ENCODE results near the gene RNPS1.

The RNPS1 gene

GRCh38 chr16:2282262-2282661 lies 14.3 kb upstream of the RNPS1 start:
- ATAC-seq (ENCODE audit: insufficient read depth, low read depth) (no peak), DNase-seq (no peak)
- H4K20me1 ChIP-seq (ENCODE audit: insufficient read depth, low read length), result peaks cover 6% of the 10 kb centered on the region; the same call in 1 of the 2 replicates
- H3K9me3 ChIP-seq (ENCODE audit: insufficient read depth, low read length, severe bottlenecking), result no peaks in the 10 kb centered on the region
- no peak overlapping the region for H3K4me3 ChIP-seq (ENCODE audit: low read depth in 1 of 2, low read length in 2 of 2)
- no peak for TF ChIP-seq EZH2 (IDR thresholded peaks at IDR 0.05; ENCODE audit: borderline replicate concordance, low read depth, low read length, severe bottlenecking)
- TF ChIP-seq CTCF (IDR thresholded peaks at IDR 0.05; ENCODE audit: borderline replicate concordance, extremely low read depth, low read length, poor library complexity, severe bottlenecking), result no peak
- H3K9ac ChIP-seq (ENCODE audit: low read depth, low read length), result no peak overlapping the region
- no peaks in the 10 kb centered on the region for H3K79me2 ChIP-seq (ENCODE audit: insufficient read depth, low read length)
- no peak overlapping the region for H3K4me2 ChIP-seq (ENCODE audit: insufficient read depth, low read length)
- H3K36me3 ChIP-seq (ENCODE audit: insufficient read depth, low read length), result no peaks in the 10 kb centered on the region
- H3K4me1 ChIP-seq (ENCODE audit: insufficient read depth, low read length), result no peaks in the 10 kb centered on the region
- H2AFZ ChIP-seq (ENCODE audit: low read depth, low read length), result no peak overlapping the region
- no peaks in the 10 kb centered on the region for H3K27me3 ChIP-seq (ENCODE audit: insufficient read depth, low read length, poor library complexity)
- no peak overlapping the region for H3K27ac ChIP-seq (ENCODE audit: low read length)

- H3K9ac ChIP-seq (ENCODE audit: low read depth, low read length), result no peak overlapping the region
- no peak overlapping the region for H2AFZ ChIP-seq (ENCODE audit: low read depth, low read length)
- H3K27ac ChIP-seq (ENCODE audit: low read length), result no peak overlapping the region
- DNase-seq, result no peak
- H3K4me1 ChIP-seq (ENCODE audit: insufficient read depth, low read length), result no peaks in the 10 kb centered on the region
- no peaks in the 10 kb centered on the region for H3K36me3 ChIP-seq (ENCODE audit: insufficient read depth, low read length)
- no peaks in the 10 kb centered on the region for H3K27me3 ChIP-seq (ENCODE audit: insufficient read depth, low read length, poor library complexity)
- no peak for TF ChIP-seq EZH2 (IDR thresholded peaks at IDR 0.05; ENCODE audit: borderline replicate concordance, low read depth, low read length, severe bottlenecking)
- no peak for TF ChIP-seq CTCF (IDR thresholded peaks at IDR 0.05; ENCODE audit: borderline replicate concordance, extremely low read depth, low read length, poor library complexity, severe bottlenecking)
- ATAC-seq (ENCODE audit: insufficient read depth, low read depth), result no peak
- no peak overlapping the region for H3K4me2 ChIP-seq (ENCODE audit: insufficient read depth, low read length)
- H3K79me2 ChIP-seq (ENCODE audit: insufficient read depth, low read length), result no peaks in the 10 kb centered on the region
- peaks cover 6% of the 10 kb centered on the region; the same call in 1 of the 2 replicates for H4K20me1 ChIP-seq (ENCODE audit: insufficient read depth, low read length)
- no peaks in the 10 kb centered on the region for H3K9me3 ChIP-seq (ENCODE audit: insufficient read depth, low read length, severe bottlenecking)
- H3K4me3 ChIP-seq (ENCODE audit: low read depth in 1 of 2, low read length in 2 of 2), result no peak overlapping the region
Measured at GRCh38 chr16:2280981-2281542, 13.1 kb upstream of the RNPS1 start.

- Histone ChIP-seq H3K27ac (ENCODE audit: low read length) (no peak overlapping the region), H4K20me1 (ENCODE audit: insufficient read depth, low read length) (peaks cover 6% of the 10 kb centered on the region; the same call in 1 of the 2 replicates), H3K36me3 (ENCODE audit: insufficient read depth, low read length) (no peaks in the 10 kb centered on the region), H3K27me3 (ENCODE audit: insufficient read depth, low read length, poor library complexity) (no peaks in the 10 kb centered on the region), H3K4me3 (ENCODE audit: low read depth in 1 of 2, low read length in 2 of 2) (no peak overlapping the region), H3K79me2 (ENCODE audit: insufficient read depth, low read length) (no peaks in the 10 kb centered on the region), H3K9me3 (ENCODE audit: insufficient read depth, low read length, severe bottlenecking) (no peaks in the 10 kb centered on the region), H3K4me1 (ENCODE audit: insufficient read depth, low read length) (no peaks in the 10 kb centered on the region), H2AFZ (ENCODE audit: low read depth, low read length) (no peak overlapping the region), H3K4me2 (ENCODE audit: insufficient read depth, low read length) (no peak overlapping the region), H3K9ac (ENCODE audit: low read depth, low read length) (no peak overlapping the region)
- ATAC-seq (ENCODE audit: insufficient read depth, low read depth) (no peak), DNase-seq (no peak)
- TF ChIP-seq CTCF (IDR thresholded peaks at IDR 0.05; ENCODE audit: borderline replicate concordance, extremely low read depth, low read length, poor library complexity, severe bottlenecking) (no peak), EZH2 (IDR thresholded peaks at IDR 0.05; ENCODE audit: borderline replicate concordance, low read depth, low read length, severe bottlenecking) (no peak)
Measured at GRCh38 chr16:2280461-2280860, 12.5 kb upstream of the RNPS1 start.

All from DND-41 (cell line).